Osteocyte (in vitro differentiated cells): ENCODE measurements around the gene CDH4. TPM values are rescaled to one million over a fixed set of nuclear protein-coding genes. Genes with fewer than 3 reads are reported as not detected.

Source experiments
- DNase-seq: peaks from one replicate; pipeline ENCODE4 v3.0.0; 2021; ENCODE audit warnings: mixed read lengths; ENCODE audit not compliant: unreplicated experiment; ENCODE audit errors: extremely low spot score
- H3K27ac Mint-ChIP-seq: one replicate; pipeline ENCODE4 v1.8.0; 2021; ENCODE audit warnings: mild to moderate bottlenecking, mixed read lengths; ENCODE audit not compliant: unreplicated experiment
- H3K27me3 Mint-ChIP-seq: one replicate; pipeline ENCODE4 v1.8.0; 2021; ENCODE audit warnings: mixed read lengths; ENCODE audit not compliant: unreplicated experiment
- H3K36me3 Mint-ChIP-seq: one replicate; pipeline ENCODE4 v1.8.0; 2021; ENCODE audit warnings: mixed read lengths; ENCODE audit not compliant: unreplicated experiment
- H3K4me1 Mint-ChIP-seq: one replicate; pipeline ENCODE4 v1.8.0; 2021; ENCODE audit warnings: mixed read lengths; ENCODE audit not compliant: unreplicated experiment
- H3K4me3 Mint-ChIP-seq: one replicate; pipeline ENCODE4 v1.8.0; 2021; ENCODE audit warnings: mild to moderate bottlenecking, moderate library complexity, mixed read lengths; ENCODE audit not compliant: unreplicated experiment
- H3K9me3 Mint-ChIP-seq: one replicate; pipeline ENCODE4 v1.8.0; 2021; ENCODE audit warnings: mixed read lengths; ENCODE audit not compliant: unreplicated experiment
- CTCF ChIP-seq: fragments of 200-600 bp; sonication (generic); IDR thresholded peaks from 2 replicates; pipeline ENCODE4 v1.5.0; 2021; ENCODE audit warnings: antibody characterized with exemption, mild to moderate bottlenecking, moderate library complexity
- total RNA-seq: library from RNA; stranded (reverse); gene quantifications from 2 replicates; pipeline ENCODE4 v1.2.1, GENCODE V29; 2021

The CDH4 gene
- total RNA-seq, 1 donor from 2014 or later, result 1.3 TPM

GRCh38 chr20:61659994-61660346, 407.9 kb downstream of the CDH4 start:
- no peaks in the 10 kb centered on the region for H3K4me1 Mint-ChIP-seq
- no peaks in the 10 kb centered on the region for H3K27me3 Mint-ChIP-seq
- no peak for DNase-seq
- H3K27ac Mint-ChIP-seq, result no peak overlapping the region
- TF ChIP-seq CTCF, result no peak
- H3K36me3 Mint-ChIP-seq, result no peaks in the 10 kb centered on the region
- no peaks in the 10 kb centered on the region for H3K9me3 Mint-ChIP-seq
- no peak overlapping the region for H3K4me3 Mint-ChIP-seq

GRCh38 chr20:61660559-61660958, 408.5 kb downstream of the CDH4 start:
- no peaks in the 10 kb centered on the region for H3K27me3 Mint-ChIP-seq
- H3K4me1 Mint-ChIP-seq, result no peaks in the 10 kb centered on the region
- no peaks in the 10 kb centered on the region for H3K36me3 Mint-ChIP-seq
- no peaks in the 10 kb centered on the region for H3K9me3 Mint-ChIP-seq
- no peak overlapping the region for H3K27ac Mint-ChIP-seq
- TF ChIP-seq CTCF, result no peak
- no peak overlapping the region for H3K4me3 Mint-ChIP-seq
- no peak for DNase-seq

- no peak for TF ChIP-seq CTCF
- no peak for DNase-seq
- H3K9me3 Mint-ChIP-seq, result no peaks in the 10 kb centered on the region
- no peaks in the 10 kb centered on the region for H3K36me3 Mint-ChIP-seq
- no peak overlapping the region for H3K27ac Mint-ChIP-seq
- no peaks in the 10 kb centered on the region for H3K27me3 Mint-ChIP-seq
- H3K4me3 Mint-ChIP-seq, result no peak overlapping the region
- no peaks in the 10 kb centered on the region for H3K4me1 Mint-ChIP-seq
These were observed 409.0 kb downstream of the CDH4 start for GRCh38 chr20:61661025-61661424.

GRCh38 chr20:61661583-61661982, 409.5 kb downstream of the CDH4 start:
- H3K36me3 Mint-ChIP-seq, result no peaks in the 10 kb centered on the region
- no peak overlapping the region for H3K4me3 Mint-ChIP-seq
- H3K4me1 Mint-ChIP-seq, result no peaks in the 10 kb centered on the region
- H3K9me3 Mint-ChIP-seq, result no peaks in the 10 kb centered on the region
- no peak for TF ChIP-seq CTCF
- no peaks in the 10 kb centered on the region for H3K27me3 Mint-ChIP-seq
- DNase-seq, result no peak
- no peak overlapping the region for H3K27ac Mint-ChIP-seq

GRCh38 chr20:61662226-61662967, 410.3 kb downstream of the CDH4 start:
- DNase-seq, result no peak
- no peaks in the 10 kb centered on the region for H3K4me1 Mint-ChIP-seq

More at GRCh38 chr20:61662226-61662967, 410.3 kb downstream of the CDH4 start:
- Mint-ChIP-seq H3K4me3 (no peak overlapping the region), H3K9me3 (no peaks in the 10 kb centered on the region), H3K27ac (no peak overlapping the region), H3K36me3 (no peaks in the 10 kb centered on the region), H3K27me3 (no peaks in the 10 kb centered on the region)
- no peak for TF ChIP-seq CTCF
